RPMI8226 (cell line): ENCODE data around the gene RGS18.
"Not testable (repeated sequence)": the region's sequence is repeated elsewhere in the genome, so short reads cannot be mapped to it uniquely, and the experiment has no call there.

Source experiments
- DNase-seq: peaks from one replicate; pipeline ENCODE4 v3.0.0-alpha.2; 2015

RGS18 gene

GRCh38 chr1:192167911-192168700 is 9.8 kb downstream of the RGS18 start:
- no peak for DNase-seq

GRCh38 chr1:192168964-192169363 is 10.7 kb downstream of the RGS18 start:
- no peak for DNase-seq

- no peak for DNase-seq
Observed at GRCh38 chr1:192170196-192170984, 12.1 kb downstream of the RGS18 start.

- DNase-seq: no peak
Observed at GRCh38 chr1:192171123-192171522, 12.9 kb downstream of the RGS18 start.

GRCh38 chr1:192175971-192176370 is 17.7 kb downstream of the RGS18 start:
- no peak for DNase-seq

GRCh38 chr1:192183788-192184187 is 25.5 kb downstream of the RGS18 start:
- DNase-seq: no peak

- DNase-seq: no peak
Observed at GRCh38 chr1:192186197-192186596, 27.9 kb downstream of the RGS18 start.

GRCh38 chr1:192190066-192190465 is 31.8 kb downstream of the RGS18 start:
- no peak for DNase-seq

- no peak for DNase-seq
Observed at GRCh38 chr1:192201303-192201702, 43.0 kb downstream of the RGS18 start.

- DNase-seq: no peak
Observed at GRCh38 chr1:192224396-192224795, 66.1 kb downstream of the RGS18 start.

- DNase-seq: no peak
Observed at GRCh38 chr1:192224846-192225245, 66.6 kb downstream of the RGS18 start.

GRCh38 chr1:192225266-192225665 is 67.0 kb downstream of the RGS18 start:
- no peak for DNase-seq

GRCh38 chr1:192225703-192226102 is 67.4 kb downstream of the RGS18 start:
- DNase-seq: no peak

GRCh38 chr1:192227330-192227729 is 69.1 kb downstream of the RGS18 start:
- no peak for DNase-seq

GRCh38 chr1:192227980-192228379 is 69.7 kb downstream of the RGS18 start:
- not testable (repeated sequence) for DNase-seq

- DNase-seq: no peak
Observed at GRCh38 chr1:192232817-192233417, 74.7 kb downstream of the RGS18 start.

- DNase-seq: no peak
Observed at GRCh38 chr1:192235127-192235526, 76.9 kb downstream of the RGS18 start.
